CD14-positive monocyte (primary cell): ENCODE measurements around the gene SLC25A28. TPM values are rescaled to one million over a fixed set of nuclear protein-coding genes. Genes with fewer than 3 reads are reported as not detected.
A peak's percentile ranks its signal among the peaks of the same experiment; 100 is the strongest.

ENCODE experiments used
- DNase-seq, 3 donors: peaks; one replicate each; pipeline ENCODE4 v3.0.0-alpha.2; 2011 to 2022
- H2AFZ ChIP-seq: 2 replicates; pipeline ENCODE4 v1.6.0; 2012; ENCODE audit warnings: mild to moderate bottlenecking, low read depth, low read length, inconsistent platforms; ENCODE audit not compliant: insufficient read depth, poor library complexity, severe bottlenecking
- H3K27ac ChIP-seq, 2 donors: 1 replicate in 1 of 2; 2 replicates in 1 of 2; pipeline ENCODE4 v1.5.1; 2012 to 2013; ENCODE audit warnings: low read length in 2 of 2, control low read depth in 1 of 2, inconsistent platforms in 1 of 2, low read depth in 1 of 2, mild to moderate bottlenecking in 1 of 2
- H3K27me3 ChIP-seq, 2 donors: one replicate each; pipeline versions ENCODE4 v1.6.0 to v1.6.1; 2011 to 2013; ENCODE audit warnings: low read length in 2 of 2; ENCODE audit not compliant: control insufficient read depth in 2 of 2, insufficient read depth in 2 of 2
- H3K36me3 ChIP-seq, 2 donors: replicated peaks in 1 of 2; 1 replicate in 1 of 2; 2 replicates in 1 of 2; pipeline versions ENCODE4 v1.5.1 to v1.6.1; 2012 to 2013; ENCODE audit warnings: low read length in 2 of 2, control low read depth in 1 of 2, inconsistent platforms in 1 of 2, mild to moderate bottlenecking in 1 of 2; ENCODE audit not compliant: insufficient read depth in 2 of 2, control insufficient read depth in 1 of 2
- H3K4me1 ChIP-seq, 2 donors: 1 replicate in 1 of 2; 2 replicates in 1 of 2; pipeline versions ENCODE4 v1.5.1 to v1.6.1; 2012 to 2013; ENCODE audit warnings: low read length in 2 of 2, control low read depth in 1 of 2, inconsistent platforms in 1 of 2, mild to moderate bottlenecking in 1 of 2, moderate library complexity in 1 of 2; ENCODE audit not compliant: insufficient read depth in 2 of 2, control insufficient read depth in 1 of 2
- H3K4me2 ChIP-seq: replicated peaks from 2 replicates; pipeline ENCODE3; 2012; ENCODE audit warnings: low read length, moderate library complexity, mild to moderate bottlenecking; ENCODE audit not compliant: poor library complexity, severe bottlenecking; ENCODE audit errors: extremely low read depth
- H3K4me3 ChIP-seq, 3 experiments: fragments of 200-600 bp in 1 of 3; sonication (generic) in 1 of 3; replicated peaks in 1 of 3; 1 replicate in 2 of 3; 2 replicates in 1 of 3; pipeline ENCODE4 v1.5.1; 2011 to 2013; ENCODE audit warnings: low read length in 3 of 3, mild to moderate bottlenecking in 3 of 3, control low read depth in 2 of 3, low read depth in 2 of 3, inconsistent platforms in 1 of 3, moderate library complexity in 1 of 3
- H3K79me2 ChIP-seq: 2 replicates; pipeline ENCODE4 v1.6.0; 2012; ENCODE audit warnings: mild to moderate bottlenecking, control low read depth, inconsistent platforms, low read length, moderate library complexity; ENCODE audit not compliant: insufficient read depth
- H3K9ac ChIP-seq: 2 replicates; pipeline ENCODE4 v1.6.0; 2017; ENCODE audit warnings: low read length, mild to moderate bottlenecking; ENCODE audit not compliant: insufficient read depth, poor library complexity, severe bottlenecking
- H3K9me3 ChIP-seq, 2 donors: replicated peaks in 1 of 2; 1 replicate in 1 of 2; 2 replicates in 1 of 2; pipeline versions ENCODE4 v1.5.1 to v1.6.1; 2012 to 2013; ENCODE audit warnings: low read length in 2 of 2, control low read depth in 1 of 2; ENCODE audit not compliant: control insufficient read depth in 1 of 2, insufficient read depth in 1 of 2
- H4K20me1 ChIP-seq: 2 replicates; pipeline ENCODE4 v1.6.0; 2012; ENCODE audit warnings: mild to moderate bottlenecking, low read length, control low read depth, moderate library complexity; ENCODE audit not compliant: insufficient read depth
- H3K27ac Mint-ChIP-seq, 7 donors: one replicate each; pipeline ENCODE4 v1.8.0; 2020; ENCODE audit warnings: mild to moderate bottlenecking in 7 of 7, mixed read lengths in 7 of 7, moderate library complexity in 6 of 7, inconsistent platforms in 2 of 7
- H3K27me3 Mint-ChIP-seq, 3 donors: one replicate each; pipeline ENCODE4 v1.8.0; 2021 to 2022; ENCODE audit warnings: low read depth in 3 of 3, mild to moderate bottlenecking in 3 of 3, mixed read lengths in 3 of 3, moderate library complexity in 3 of 3, inconsistent platforms in 1 of 3
- H3K36me3 Mint-ChIP-seq, 2 donors: one replicate each; pipeline ENCODE4 v1.8.0; 2020; ENCODE audit warnings: mixed read lengths in 2 of 2, inconsistent platforms in 1 of 2, mild to moderate bottlenecking in 1 of 2
- H3K4me1 Mint-ChIP-seq: one replicate; pipeline ENCODE4 v1.8.0; 2020; ENCODE audit warnings: mild to moderate bottlenecking, mixed read lengths
- H3K4me3 Mint-ChIP-seq, 2 donors: one replicate each; pipeline ENCODE4 v1.8.0; 2020; ENCODE audit warnings: mild to moderate bottlenecking in 2 of 2, mixed read lengths in 2 of 2, moderate library complexity in 1 of 2
- H3K9me3 Mint-ChIP-seq, 7 donors: one replicate each; pipeline ENCODE4 v1.8.0; 2020 to 2022; ENCODE audit warnings: mixed read lengths in 7 of 7, mild to moderate bottlenecking in 6 of 7, moderate library complexity in 6 of 7, inconsistent platforms in 2 of 7
- CTCF ChIP-seq: fragments of 200-600 bp; IDR thresholded peaks from one replicate; pipeline ENCODE4 v1.8.0; 2022; ENCODE audit warnings: antibody characterized with exemption, mild to moderate bottlenecking
- WGBS: methylation state at CpG from one replicate; pipeline ENCODE4 v1.1.5; 2013; ENCODE audit warnings: missing lambda C conversion rate; ENCODE audit not compliant: insufficient coverage; 5-methylcytosine and 5-hydroxymethylcytosine counted together
- intact Hi-C, 2 donors: fragments of 100-400 bp; cut with micrococcal nuclease; formaldehyde crosslinking; loops; one replicate each; pipeline versions ENCODE4 v1.15.0 to v1.15.1; 2023
- polyA plus RNA-seq, 3 donors: library from polyadenylated mRNA; depleted of rRNA in 1 of 3; unstranded in 2 of 3; stranded (reverse) in 1 of 3; fragments of 300-500 nt in 2 of 3; fragments of >200 nt in 1 of 3; fragmentation: Illumina TruSeq in 2 of 3; gene quantifications; 1 replicate in 2 of 3; 2 replicates in 1 of 3; pipeline ENCODE4 v1.2.3, GENCODE V29; 2012 to 2021

Gene SLC25A28
- polyA plus RNA-seq, 3 donors = 15.4 to 147 (median 15.5) TPM

DNA sequence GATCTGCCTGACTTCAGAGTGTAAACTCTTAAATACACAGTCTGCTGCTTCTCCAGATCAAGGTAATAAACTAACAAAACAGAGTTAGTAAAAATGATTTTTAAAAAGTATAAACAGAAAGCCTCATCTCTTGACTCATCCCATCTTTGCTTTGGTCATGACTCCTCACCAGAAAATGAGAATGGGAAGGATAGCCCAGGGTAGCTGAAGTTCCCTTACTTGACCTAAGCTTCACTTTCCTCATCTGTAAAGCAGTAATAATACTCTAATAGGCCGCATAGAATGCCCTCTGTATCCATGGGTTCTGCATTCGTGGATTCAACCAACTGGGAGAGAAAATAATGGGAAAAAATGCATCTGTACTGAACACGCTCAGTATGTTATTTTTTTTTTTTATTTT is 11.3 kb upstream of the SLC25A28 start:
- intact Hi-C loops = loop anchor here in 1 of 2 donors (2.0 kb wide), 1 partner anchor 79 kb away; no protein-coding TSS in a partner anchor
- Mint-ChIP-seq H3K36me3 (no peaks in the 10 kb centered on the region), H3K27me3 (peaks cover 0 to 3% (median 2%) of the 10 kb centered on the region in 3 donors), H3K9me3 (no peaks in the 10 kb centered on the region), H3K4me3 (no peak overlapping the region), H3K27ac (peak overlapping the region in 1 of 7 donors; percentile 4), H3K4me1 (peaks cover 3% of the 10 kb centered on the region)
- Histone ChIP-seq H3K9ac (no peak overlapping the region), H3K9me3 (no peaks in the 10 kb centered on the region), H3K36me3 (no peaks in the 10 kb centered on the region), H3K27ac (no peak overlapping the region), H3K4me2 (no peak overlapping the region), H4K20me1 (no peaks in the 10 kb centered on the region), H3K27me3 (no peaks in the 10 kb centered on the region), H3K79me2 (no peaks in the 10 kb centered on the region), H2AFZ (no peak overlapping the region), H3K4me3 (no peak overlapping the region), H3K4me1 (no peaks in the 10 kb centered on the region)
- no CpG with 5 or more reads among the region's 3 CpGs for WGBS
- TF ChIP-seq CTCF = no peak
- DNase-seq = no peak

GRCh38 chr10:99630991-99631390 is 10.8 kb upstream of the SLC25A28 start:
- Histone ChIP-seq H3K27me3 (no peaks in the 10 kb centered on the region), H4K20me1 (no peaks in the 10 kb centered on the region), H3K4me2 (no peak overlapping the region), H3K9me3 (no peaks in the 10 kb centered on the region), H3K4me1 (no peaks in the 10 kb centered on the region), H3K36me3 (no peaks in the 10 kb centered on the region), H3K27ac (no peak overlapping the region), H2AFZ (no peak overlapping the region), H3K79me2 (no peaks in the 10 kb centered on the region), H3K9ac (no peak overlapping the region), H3K4me3 (no peak overlapping the region)
- H3K27me3 Mint-ChIP-seq = peaks cover 0 to 3% (median 2%) of the 10 kb centered on the region in 3 donors
- peaks cover 3% of the 10 kb centered on the region for H3K4me1 Mint-ChIP-seq
- no peak for TF ChIP-seq CTCF
- no peak for DNase-seq
- no peak overlapping the region for H3K4me3 Mint-ChIP-seq
- H3K27ac Mint-ChIP-seq = peak overlapping the region in 1 of 7 donors; percentile 68
- no peaks in the 10 kb centered on the region for H3K36me3 Mint-ChIP-seq
- intact Hi-C loops = loop anchor here in 1 of 2 donors (2.0 kb wide), 1 partner anchor 80 kb away; no protein-coding TSS in a partner anchor
- no peaks in the 10 kb centered on the region for H3K9me3 Mint-ChIP-seq
